ENCODE measurements around the gene JMJD8. TPM values are rescaled to one million over a fixed set of nuclear protein-coding genes. Genes with fewer than 3 reads are reported as not detected.

The JMJD8 gene
- total and polyA plus RNA-seq, 2 experiments from 2014 or later, result 48.5 to 82.5 TPM

DNA sequence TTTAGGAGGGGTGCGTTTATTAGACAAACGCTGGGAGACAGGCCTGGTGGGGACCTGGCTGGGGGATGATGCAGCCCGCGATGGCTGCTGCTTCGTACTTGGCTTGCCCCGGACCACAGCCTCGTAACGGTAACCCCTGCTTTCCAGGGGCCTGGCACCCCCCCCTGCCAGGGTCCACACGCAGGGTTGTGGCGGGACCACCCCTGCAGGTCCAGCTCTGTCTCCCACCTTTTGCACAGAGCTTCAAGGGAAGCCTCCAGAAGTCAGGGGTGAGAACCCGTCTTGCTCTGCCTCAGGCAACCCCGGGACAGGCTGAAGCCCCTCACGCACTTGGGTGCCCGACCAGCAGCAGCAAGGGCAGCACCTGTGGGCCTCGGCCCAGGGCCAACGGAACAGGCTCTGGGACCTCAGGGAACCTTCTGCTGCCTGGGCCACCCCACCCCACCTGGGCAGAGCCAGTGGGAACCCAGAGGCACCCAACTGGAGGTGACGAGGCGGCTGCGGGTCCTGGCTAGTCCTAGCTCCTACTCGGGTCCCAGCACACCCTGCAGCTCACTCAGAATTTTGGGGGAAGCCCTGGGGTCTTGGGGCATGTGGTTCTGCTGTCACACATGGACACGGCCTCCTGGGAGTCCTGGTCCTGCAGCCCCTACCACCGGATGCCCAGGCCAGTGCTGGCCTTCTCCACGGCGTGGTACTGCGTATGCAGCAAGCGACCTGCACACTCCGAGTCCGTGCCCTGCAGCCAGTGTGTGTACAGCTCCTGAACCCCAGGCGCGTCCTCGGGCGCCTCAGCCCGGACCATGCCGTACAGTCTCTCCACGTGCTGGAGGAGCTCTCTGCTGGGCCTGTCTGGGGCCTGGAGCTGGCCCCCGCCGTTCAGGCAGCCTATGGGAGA, 45.9 kb upstream of the JMJD8 start:
- H3K4me2 ChIP-seq, result no peak overlapping the region
- no peaks in the 10 kb centered on the region for H3K79me2 ChIP-seq (replicated peaks; ENCODE audit: insufficient read depth)
- H3K9me2 ChIP-seq (ENCODE audit: insufficient read depth), result no peaks in the 10 kb centered on the region
- Mint-ChIP-seq H3K4me3 (no peak overlapping the region; the same call in 2 of the 3 replicates), H3K27ac (no peak overlapping the region), H3K4me1 (no peaks in the 10 kb centered on the region), H3K9me3 (no peaks in the 10 kb centered on the region), H3K27me3 (ENCODE audit: insufficient read depth, low read depth, poor library complexity) (peaks cover 21% of the 10 kb centered on the region), H3K36me3 (ENCODE audit: low read depth) (peaks cover 11% of the 10 kb centered on the region)
- H3K27me3 ChIP-seq (ENCODE audit: insufficient read depth), result peaks cover 13% of the 10 kb centered on the region; the same call in 1 of the 2 replicates
- H3F3A ChIP-seq (replicated peaks; ENCODE audit: low read depth), result peaks cover 15% of the 10 kb centered on the region
- no peak for DNase-seq (ENCODE audit: low spot score)
- ATAC-seq, result no peak
- H2AFZ ChIP-seq, result no peak overlapping the region
- H3K4me3 ChIP-seq, result no peak overlapping the region
- no peaks in the 10 kb centered on the region for H3K4me1 ChIP-seq (ENCODE audit: insufficient read depth)
- no peaks in the 10 kb centered on the region for H4K20me1 ChIP-seq (replicated peaks; ENCODE audit: insufficient read depth)
- H3K27ac ChIP-seq (ENCODE audit: low read depth), result no peak overlapping the region
- no peaks in the 10 kb centered on the region for H3K36me3 ChIP-seq (ENCODE audit: insufficient read depth)
- TF ChIP-seq EZH2phosphoT487 (IDR thresholded peaks at IDR 0.05; ENCODE audit: unreplicated experiment) (no peak), NANOG (IDR thresholded peaks at IDR 0.05; ENCODE audit: borderline replicate concordance) (no peak), EZH2 (IDR thresholded peaks at IDR 0.05; ENCODE audit: low read depth, unreplicated experiment) (no peak), POLR2AphosphoS5 (IDR thresholded peaks at IDR 0.05; ENCODE audit: low read depth) (peak; percentile 16; the same call in 1 of the 2 replicates), REST (IDR thresholded peaks at IDR 0.05; ENCODE audit: unreplicated experiment) (no peak), STAT1 (IDR thresholded peaks at IDR 0.05; ENCODE audit: unreplicated experiment) (no peak)

GRCh38 chr16:728890-729744, 45.0 kb upstream of the JMJD8 start:
- H3K4me3 Mint-ChIP-seq, result peak overlapping the region; percentile 69; the same call in 2 of the 3 replicates
- no peaks in the 10 kb centered on the region for H3K36me3 ChIP-seq (ENCODE audit: insufficient read depth)
- no peak overlapping the region for H3K27ac Mint-ChIP-seq
- peaks cover 11% of the 10 kb centered on the region; the same call in 2 of the 3 replicates for H3K36me3 Mint-ChIP-seq (ENCODE audit: low read depth)
- DNase-seq (ENCODE audit: low spot score), result peak; percentile 52
- H3K9me2 ChIP-seq (ENCODE audit: insufficient read depth), result no peaks in the 10 kb centered on the region
- no peaks in the 10 kb centered on the region for H4K20me1 ChIP-seq (replicated peaks; ENCODE audit: insufficient read depth)
- peaks cover 18% of the 10 kb centered on the region for H3K27me3 Mint-ChIP-seq (ENCODE audit: insufficient read depth, low read depth, poor library complexity)
- H3K4me2 ChIP-seq, result peak overlapping the region; percentile 85
- peak; percentile 7 for ATAC-seq
- H3F3A ChIP-seq (replicated peaks; ENCODE audit: low read depth), result peaks cover 15% of the 10 kb centered on the region
- peak overlapping the region; percentile 71 for H3K4me3 ChIP-seq
- H3K9me3 Mint-ChIP-seq, result no peaks in the 10 kb centered on the region
- H3K27me3 ChIP-seq (ENCODE audit: insufficient read depth), result peaks cover 14% of the 10 kb centered on the region; the same call in 1 of the 2 replicates
- no peaks in the 10 kb centered on the region for H3K4me1 Mint-ChIP-seq
- no peak overlapping the region for H2AFZ ChIP-seq
- no peaks in the 10 kb centered on the region for H3K79me2 ChIP-seq (replicated peaks; ENCODE audit: insufficient read depth)
- no peak overlapping the region for H3K27ac ChIP-seq (ENCODE audit: low read depth)
- H3K4me1 ChIP-seq (ENCODE audit: insufficient read depth), result no peaks in the 10 kb centered on the region
- TF ChIP-seq ZNF331 (CRISPR knock-in tag; IDR thresholded peaks at IDR 0.05; ENCODE audit: low read depth) (no peak), NANOG (IDR thresholded peaks at IDR 0.05; ENCODE audit: borderline replicate concordance) (no peak), EZH2 (IDR thresholded peaks at IDR 0.05; ENCODE audit: low read depth, unreplicated experiment) (no peak), ZNF114 (CRISPR knock-in tag; IDR thresholded peaks at IDR 0.05) (no peak), REST (IDR thresholded peaks at IDR 0.05; ENCODE audit: unreplicated experiment) (no peak), STAT1 (IDR thresholded peaks at IDR 0.05; ENCODE audit: unreplicated experiment) (no peak), ETS1 (IDR thresholded peaks at IDR 0.05) (no peak)
- TF ChIP-seq, protein P1, sequence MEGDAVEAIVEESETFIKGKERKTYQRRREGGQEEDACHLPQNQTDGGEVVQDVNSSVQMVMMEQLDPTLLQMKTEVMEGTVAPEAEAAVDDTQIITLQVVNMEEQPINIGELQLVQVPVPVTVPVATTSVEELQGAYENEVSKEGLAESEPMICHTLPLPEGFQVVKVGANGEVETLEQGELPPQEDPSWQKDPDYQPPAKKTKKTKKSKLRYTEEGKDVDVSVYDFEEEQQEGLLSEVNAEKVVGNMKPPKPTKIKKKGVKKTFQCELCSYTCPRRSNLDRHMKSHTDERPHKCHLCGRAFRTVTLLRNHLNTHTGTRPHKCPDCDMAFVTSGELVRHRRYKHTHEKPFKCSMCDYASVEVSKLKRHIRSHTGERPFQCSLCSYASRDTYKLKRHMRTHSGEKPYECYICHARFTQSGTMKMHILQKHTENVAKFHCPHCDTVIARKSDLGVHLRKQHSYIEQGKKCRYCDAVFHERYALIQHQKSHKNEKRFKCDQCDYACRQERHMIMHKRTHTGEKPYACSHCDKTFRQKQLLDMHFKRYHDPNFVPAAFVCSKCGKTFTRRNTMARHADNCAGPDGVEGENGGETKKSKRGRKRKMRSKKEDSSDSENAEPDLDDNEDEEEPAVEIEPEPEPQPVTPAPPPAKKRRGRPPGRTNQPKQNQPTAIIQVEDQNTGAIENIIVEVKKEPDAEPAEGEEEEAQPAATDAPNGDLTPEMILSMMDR (conservative IDR thresholded peaks at IDR 0.05; ENCODE audit: low read depth in 2 of 2), result no peak
